NCI-H187 (cell line): ENCODE results near the gene ARL4C.
"Not testable (repeated sequence)": the region's sequence is repeated elsewhere in the genome, so short reads cannot be mapped to it uniquely, and the experiment has no call there.

Experiments
- DNase-seq, 2 experiments: peaks; one replicate each; lab custom pipeline; 2025; lab: John Stamatoyannopoulos, UW

ARL4C gene

DNA sequence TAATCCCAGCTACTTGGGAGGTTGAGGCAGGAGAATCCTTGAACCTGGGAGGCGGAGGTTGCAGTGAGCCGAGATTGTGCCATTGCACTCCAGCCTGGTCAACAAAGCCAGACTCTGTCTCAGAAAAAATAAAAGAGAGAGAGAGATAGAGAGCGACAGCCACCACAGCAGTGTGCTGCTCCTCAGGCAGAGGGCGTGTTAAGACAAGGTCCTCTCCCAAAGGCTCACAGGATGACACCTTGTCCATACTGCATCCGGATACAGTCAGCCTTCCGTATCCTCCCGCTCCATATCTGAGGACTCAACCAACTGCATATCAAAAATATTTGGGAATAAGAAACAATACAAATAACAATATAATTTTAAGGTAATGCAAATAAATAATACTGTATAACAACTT lies 20.1 kb downstream of the ARL4C start:
- no peak for DNase-seq

DNA sequence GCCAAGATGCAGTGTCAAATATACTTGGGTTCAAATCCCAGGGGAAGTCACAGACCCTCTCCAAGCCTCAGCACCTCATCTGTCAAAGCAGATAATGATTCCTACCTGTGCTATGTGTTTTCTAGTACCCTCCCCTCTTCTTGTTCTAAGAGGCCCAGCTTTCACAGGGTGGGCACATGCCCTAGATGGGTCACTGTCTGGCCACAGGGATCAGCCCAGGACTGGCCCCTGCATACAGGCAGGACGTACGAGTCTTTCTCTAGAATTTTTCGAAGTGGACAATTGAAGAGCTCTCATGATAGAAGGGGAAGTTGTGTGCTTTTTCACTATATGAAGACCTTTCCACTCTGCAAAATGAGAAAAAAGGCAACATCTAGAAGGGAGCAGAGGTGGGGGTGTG lies 22.2 kb downstream of the ARL4C start:
- DNase-seq, result no peak

DNA sequence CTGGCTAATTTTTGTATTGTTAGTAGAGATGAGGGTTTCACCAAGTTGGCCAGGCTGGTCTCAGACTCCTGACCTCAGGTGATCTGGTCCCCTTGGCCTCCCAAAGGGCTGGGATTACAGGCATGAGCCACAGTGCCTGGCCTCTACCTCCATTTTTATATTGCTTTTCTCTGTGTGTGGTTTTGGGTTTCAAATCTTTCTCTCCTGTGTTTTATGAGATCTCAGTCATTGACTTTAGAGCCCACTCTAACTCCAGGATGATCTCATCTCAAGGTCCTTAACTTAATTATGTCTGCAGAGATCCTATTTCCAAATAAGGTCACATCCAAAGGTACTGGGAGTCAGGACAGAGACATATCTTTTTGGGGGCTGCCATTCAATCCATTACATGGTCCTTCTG lies 24.7 kb downstream of the ARL4C start:
- DNase-seq, result no peak

DNA sequence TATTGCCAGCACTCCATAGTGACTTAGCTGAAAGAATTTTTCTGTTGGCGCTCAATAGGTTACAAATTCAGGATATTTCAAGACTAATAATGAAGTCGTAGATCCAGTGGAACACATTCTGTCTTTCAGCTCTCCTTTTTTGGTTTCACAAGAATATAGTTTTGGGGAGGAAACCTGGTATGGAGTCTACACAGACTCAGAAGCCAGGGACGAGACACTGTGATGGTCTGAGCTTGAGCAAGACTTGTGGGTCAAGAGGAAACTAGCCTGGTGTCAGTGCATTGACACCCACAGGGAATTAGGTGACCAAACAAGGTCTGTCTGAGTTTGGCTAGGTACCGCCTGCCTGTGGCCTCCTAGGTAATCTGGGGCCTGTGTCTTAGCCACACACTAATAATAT lies 26.9 kb downstream of the ARL4C start:
- DNase-seq, result no peak

DNA sequence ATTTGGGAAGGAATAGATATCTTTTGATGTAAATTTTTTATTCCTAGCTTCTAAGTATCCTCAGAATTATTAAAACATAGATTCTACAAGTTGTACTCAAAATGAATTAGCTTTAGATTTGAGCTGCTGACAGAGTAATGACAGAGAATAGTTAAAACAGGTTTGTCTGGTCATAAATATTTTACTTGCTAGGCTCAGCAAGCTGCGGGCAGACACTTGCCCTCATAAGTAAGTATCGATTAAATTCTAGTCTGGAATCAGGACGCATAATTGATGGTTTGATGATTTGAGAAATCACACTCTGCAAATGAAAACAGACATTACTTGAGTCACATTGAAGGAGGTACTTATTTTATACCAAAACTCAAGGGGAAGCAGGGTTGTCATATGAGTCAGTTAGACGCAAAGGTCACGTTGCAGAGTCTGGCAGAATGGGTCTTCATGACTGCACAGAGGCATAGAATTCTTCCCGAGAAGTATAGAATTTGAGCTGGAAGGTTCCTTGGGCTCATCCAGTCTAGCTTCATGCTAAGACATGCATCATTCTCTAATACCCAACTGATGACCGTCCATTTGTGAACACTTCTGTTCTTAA lies 27.5 kb downstream of the ARL4C start:
- DNase-seq, result no peak

DNA sequence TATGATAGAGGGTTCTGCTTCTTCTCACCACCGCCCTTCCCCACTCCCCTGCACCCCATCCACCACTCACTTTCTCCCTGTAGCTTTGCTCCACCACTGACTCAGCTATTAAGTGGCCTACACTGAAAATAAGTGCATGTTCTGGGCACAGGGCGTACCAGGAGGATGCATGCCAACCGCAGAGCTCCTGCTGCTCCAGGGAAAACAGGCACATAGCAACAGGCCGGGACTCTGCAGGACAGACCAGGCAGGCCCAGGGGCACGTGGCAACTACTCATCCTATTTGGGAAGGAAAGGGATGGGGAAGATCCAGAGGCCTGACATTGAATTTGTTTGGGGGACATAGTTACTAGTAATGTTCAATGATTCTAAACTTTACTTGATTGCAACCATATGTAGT lies 28.4 kb downstream of the ARL4C start:
- no peak for DNase-seq

DNA sequence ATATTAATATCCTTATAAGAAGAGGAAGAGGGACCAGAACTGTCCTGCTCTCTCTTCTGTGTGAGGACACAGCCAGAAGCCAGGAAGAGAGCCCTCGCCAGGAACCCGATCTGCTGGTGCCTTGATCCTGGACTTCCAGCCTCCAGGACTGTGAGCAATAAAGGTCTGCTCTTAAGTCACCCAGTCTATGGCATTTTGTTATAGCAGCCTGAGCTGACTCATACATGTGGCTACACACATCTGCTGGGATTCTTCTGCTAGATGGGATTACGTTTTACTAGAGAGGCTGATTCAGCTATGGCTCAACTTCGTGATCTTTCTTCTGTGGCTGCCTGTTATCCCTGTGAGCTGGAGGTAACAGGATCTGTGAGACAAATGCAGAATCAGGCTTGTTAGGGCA lies 29.6 kb downstream of the ARL4C start:
- DNase-seq, result no peak

DNA sequence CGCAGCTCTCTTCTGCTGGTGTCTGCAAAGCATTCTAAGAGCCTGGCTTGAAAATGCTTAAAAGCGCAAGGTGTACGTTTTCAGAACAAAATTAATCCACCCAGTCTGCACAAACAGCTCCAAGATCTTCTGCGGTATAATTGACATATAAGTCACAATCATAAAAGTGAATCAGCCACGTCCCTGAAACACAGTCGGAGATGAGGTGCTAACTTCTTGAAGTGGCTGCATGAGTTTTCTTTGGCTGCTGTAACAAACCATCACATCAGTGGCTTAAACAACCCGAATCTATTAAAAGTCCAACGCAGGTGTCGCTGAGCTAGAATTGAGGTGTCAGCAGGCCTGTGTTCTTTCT lies 32.6 kb downstream of the ARL4C start:
- DNase-seq, result no peak

DNA sequence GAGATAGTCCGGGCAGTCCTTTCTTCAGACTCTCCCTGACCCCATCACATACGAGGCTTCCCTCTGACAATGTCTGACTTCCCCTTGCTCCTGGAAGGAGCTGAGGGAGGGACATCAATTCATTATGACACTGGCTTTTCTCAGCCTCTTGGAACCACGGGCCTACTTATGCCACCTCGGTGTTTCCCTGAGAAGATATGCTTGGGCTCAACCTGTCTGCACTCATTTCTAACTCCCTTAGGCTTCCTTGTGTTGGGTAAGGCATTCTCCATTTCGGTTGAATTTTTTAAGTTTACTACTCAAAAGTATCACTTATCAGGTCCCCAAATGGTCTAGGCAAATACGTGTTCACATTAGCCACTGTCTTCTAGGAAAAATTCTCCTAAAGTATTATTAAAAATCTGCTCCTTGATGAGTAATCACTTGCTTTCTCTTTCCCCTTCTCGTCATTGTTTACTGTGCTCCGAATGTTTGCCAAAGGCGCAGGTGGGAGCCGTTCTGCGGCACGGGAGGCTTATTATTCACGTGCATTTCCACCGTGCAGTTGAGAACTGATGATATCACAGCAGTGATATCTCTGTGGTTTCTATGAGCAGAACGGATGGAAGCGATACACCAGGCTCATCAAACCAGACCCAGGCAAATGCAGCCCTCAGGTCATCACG lies 33.1 kb downstream of the ARL4C start:
- peak; percentile 34 to 53 for DNase-seq

DNA sequence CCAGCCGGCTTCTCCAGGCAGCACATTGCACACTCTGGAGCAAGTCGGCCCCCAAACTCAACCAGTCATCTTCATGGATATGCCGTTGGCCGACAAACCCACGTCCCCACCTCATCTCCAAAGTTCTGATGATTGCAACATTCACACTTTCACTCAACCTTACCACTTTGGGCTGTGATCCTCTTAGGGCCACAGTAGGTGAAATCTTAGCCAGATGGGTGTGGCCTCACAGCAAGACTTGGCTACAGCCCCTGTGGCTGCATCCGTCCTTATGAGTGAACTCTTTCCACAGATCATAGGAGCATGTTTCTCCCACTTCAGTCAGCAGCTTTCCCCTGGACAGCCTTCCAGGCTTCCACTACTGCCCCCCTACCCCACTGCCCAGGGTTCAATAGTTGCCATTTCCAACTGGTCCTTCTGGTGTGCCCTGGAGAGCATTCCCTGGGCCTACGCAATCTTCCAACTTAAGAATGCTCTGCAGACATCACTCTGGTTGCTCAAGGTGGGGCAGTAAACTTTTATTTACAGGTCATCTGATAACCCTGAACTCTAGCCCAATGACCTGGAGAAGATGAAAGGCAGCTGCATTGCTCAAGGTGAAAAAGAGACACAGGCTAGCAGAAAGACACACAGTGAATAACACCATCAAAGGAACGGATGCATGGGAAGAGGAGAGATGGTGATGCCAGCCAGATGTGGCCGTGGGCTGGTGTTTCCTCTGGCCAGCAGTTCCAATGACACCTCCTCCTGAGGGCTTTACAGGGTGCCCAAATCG lies 34.5 kb downstream of the ARL4C start:
- no peak for DNase-seq

DNA sequence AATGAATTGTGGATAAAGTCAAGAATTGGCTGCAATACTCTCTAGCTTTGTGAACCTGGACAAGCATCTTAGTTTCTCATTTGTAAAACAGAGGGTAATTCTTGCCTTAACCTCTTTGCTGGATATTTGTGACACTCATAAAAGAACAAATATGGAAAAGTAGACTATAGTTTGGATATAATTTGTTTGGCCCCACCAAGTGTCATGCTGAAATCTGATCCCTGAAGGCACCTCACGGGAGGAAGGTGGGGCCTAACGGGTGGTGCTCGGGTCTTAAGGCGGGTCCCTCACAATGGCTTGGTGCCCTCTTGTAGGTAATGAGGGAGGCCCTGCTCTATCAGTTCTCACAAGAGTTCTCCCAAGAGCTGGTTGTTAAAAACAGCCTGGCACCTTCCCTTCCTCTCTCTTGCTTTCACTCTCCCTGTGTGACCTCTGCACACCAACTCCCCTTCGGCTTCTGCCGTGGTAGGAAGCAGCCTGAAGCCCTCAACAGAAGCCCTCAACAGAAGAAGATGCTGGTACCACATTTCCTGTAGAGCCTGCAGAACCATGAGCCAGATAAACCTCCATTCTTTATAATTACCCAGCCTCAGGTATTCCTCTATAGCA lies 37.4 kb downstream of the ARL4C start:
- no peak for DNase-seq

DNA sequence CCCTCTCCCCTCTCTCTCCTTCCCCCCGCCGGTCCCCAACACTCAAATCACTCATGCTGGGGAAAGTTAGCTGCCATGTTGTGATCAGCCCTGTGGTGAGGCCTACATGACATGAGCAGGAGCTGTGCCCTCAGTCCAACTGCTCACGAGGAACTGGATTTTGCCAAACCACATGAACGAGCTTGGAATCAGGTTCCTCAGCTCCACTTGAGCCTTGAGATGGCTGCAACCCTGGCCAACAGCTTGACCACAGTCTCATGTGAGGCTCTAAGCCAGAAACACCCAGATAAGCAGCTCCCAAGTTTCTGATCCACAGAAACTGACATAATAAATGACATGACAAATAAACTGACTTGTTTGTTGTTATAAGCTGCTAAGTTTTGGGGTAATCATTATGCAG lies 38.4 kb downstream of the ARL4C start:
- DNase-seq, result no peak

DNA sequence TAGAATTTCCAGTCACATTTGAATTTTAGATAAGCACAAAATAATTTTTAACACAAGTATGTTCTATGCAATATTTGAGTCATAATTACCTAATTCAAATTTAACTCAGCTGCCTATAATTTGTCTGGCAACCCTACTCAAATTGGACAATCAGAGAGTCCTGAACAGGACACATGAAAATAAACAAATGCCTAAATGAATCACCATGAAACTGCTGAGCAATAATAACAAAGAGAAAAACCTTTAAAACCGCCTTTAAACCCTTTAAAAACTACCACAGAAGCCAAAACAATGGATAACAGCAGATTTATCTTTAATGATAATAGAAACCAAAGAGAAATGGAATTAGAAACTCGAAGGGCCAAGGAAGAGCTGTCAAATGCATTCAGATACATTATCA lies 39.5 kb downstream of the ARL4C start:
- DNase-seq, result no peak

DNA sequence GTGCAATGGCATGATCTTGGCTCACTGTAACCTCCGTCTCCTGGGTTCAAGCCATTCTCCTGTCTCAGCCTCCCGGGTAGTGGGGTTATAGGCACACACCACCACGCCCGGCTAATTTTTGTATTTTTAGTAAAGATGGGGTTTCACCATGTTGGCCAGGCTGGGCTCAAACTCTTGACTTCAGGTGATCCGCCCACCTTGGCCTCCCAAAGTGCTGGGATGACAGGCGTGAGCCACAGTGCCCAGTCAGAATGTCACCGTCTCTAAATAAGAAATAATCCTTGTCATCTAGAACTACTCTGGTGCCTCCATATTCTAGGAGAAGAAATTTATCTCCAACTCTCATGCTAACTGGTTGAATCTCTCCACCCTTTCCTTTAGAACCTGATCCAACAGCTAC lies 41.6 kb downstream of the ARL4C start:
- DNase-seq, result not testable (repeated sequence)

DNA sequence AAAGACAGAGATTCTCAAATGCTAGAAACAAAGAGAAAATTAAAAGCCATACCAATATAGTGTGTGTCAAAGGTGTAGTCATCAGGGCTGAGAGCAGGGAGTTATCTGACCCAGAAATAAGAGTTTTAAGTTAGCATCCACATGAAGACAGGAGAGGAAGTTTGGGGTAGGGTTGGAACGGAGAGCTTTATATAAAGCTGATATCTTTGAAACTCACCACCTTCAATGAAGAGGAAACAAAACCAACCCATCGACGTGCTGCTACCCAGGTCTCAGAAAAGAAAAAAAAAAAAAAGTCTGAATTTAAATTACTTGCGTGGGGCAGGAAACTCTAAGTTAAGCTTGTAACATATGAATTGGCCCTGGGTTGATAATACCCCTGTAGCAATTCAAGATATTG lies 42.4 kb downstream of the ARL4C start:
- no peak for DNase-seq

DNA sequence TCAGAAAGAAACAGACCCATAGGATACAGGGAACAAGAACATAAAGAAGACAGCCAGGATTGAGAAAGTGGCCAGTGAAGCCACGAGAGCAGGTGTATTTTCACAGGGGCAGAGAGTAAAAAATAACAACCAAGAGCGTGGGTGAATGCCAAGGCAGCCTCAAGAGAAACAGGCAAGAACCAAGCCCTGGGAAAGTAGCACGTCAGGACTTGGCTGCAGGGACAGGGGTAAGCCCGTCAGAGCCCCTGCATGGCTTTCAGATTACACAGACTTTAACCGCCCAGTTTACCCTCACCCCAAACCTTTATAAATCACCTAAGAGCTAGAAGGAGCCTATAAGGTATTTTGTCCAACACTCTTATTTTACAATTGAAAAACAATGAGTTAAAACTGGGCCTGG lies 43.7 kb downstream of the ARL4C start:
- DNase-seq, result no peak

DNA sequence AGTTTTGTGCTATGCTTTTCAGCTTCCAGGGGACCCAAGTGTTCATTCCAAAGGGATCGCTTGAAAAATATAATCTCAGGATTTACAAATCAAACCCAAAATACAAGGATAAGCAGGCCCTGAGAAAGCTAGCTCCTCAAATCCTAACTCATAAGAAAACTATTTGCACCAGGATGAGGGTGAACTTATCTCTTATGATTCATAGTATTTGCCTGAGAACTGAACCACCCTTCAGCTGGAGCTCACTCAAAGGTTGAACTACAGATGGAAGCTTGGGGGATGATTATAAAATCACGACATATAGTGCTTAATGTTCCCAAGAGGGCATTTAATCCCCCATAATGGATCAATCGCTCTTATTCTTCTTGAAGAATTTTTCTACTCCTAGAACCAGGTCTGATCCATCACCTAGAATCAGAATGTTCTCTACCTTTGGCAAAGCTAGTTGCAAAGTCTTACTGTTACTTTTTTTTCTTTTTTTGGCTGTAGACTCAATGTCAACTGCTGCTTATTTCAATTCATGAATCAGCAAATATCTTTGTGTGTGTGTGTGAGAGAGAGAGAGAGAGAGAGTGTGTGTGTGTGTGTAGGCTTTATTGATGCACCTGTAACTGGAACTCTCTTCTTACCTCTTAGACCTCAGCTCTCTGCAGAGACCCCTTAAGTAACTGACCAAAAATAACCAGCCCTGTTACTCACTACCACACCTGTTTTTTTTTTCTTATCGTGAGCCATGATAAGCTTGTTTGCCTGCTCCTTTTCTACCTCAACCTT lies 44.8 kb downstream of the ARL4C start:
- no peak for DNase-seq

DNA sequence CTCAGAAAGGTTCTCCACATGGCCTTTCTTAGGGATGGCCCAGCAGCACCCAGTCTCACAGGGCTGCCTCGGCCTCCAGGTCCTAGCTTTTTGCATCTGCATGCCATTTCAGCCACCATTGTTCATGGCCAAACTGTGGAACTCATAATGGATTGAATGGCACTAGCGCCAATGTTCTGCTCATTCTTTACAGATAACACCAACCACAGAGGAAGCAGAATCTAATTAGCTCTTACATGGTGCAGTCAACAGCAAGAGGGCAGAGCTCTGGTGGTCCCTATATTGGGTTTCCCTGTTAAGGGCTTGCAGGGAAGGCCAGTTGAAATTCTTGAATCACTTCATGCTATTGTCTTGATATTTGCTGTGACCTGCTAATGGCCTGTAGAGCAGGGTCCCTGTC lies 45.6 kb downstream of the ARL4C start:
- DNase-seq, result no peak

DNA sequence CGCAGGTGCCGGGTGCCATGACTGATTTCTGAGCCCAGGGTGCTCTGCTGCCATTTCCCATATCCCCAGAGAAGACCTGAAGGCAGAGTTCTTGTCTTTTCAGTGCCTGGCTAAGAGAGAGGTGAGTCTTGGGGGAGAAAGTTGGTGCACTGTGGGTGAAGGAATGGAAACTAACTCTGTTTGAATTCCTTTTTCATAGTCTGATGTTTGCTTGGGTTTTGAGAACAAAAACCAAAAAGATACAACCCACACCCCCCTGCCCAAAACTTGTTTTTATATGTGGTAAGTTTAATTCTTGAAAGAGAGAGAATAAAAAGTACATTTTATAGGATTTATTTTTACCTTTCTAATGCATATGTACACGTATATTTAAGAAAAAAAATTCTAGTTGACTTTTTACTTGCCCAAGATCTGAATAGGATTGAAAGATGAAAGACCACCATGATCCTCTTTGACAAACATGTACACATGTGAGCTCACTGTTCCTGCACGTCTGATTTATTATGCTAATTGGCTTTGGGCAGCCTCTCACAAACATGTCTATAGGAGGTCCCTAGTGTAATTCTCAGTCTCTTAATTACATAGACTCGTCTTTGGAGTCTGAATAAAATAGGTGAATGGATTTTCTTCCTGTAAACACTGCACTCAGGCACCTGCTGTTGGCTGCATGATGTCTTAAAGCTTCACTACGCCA lies 46.3 kb downstream of the ARL4C start:
- no peak for DNase-seq

DNA sequence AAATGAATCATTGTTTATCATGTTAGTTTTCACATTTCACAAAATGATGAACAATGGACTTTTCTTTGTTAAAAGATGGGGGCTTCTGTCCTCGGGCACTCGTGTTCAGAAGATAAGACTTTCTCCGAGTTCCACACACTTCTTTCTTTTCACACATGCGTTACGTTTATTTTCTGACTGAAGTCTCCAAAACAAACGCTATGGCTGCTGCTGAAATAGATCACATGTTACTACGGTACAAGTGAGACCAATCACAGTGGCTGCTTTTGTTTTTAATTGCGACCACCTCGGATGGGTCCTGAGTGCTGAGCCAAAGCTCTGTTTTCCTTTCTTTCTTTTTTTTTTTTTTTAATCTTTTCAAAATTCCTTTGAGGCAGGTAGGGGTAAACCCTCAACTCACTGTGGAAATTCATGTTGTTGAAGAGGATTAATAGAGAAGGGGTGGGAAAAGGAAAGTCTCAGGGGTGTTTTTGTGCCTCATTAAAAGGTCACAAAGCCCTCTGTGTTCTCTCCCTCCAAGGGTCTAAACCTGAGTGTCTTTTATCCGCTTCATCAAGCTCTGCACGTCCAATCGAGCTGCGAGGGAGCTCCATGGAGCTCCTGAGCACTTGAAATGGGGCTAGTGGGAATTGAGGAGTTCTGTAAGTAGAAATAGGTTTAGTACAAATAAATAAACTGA lies 48.2 kb downstream of the ARL4C start:
- DNase-seq, result no peak

DNA sequence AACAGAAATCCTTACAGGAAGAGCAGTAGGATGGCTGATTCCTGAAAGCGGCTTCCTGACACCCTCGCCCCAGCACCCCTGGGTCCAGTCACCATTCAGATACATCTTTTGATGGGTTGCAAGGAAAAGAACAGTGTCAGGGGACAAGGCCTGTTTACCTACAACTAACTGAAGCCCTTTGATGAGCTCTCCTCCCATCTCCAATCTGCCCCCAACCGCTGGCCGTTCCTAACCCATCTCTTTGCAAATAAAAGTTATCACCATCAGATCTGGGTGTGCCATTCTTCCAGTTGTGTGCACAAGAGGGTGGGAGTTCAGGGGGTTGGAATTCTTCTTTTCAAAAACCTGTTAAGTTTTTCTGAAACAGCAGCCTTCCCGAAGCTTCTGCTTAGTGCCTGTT lies 48.9 kb downstream of the ARL4C start:
- DNase-seq, result no peak
